MCF 10A (cell line): ENCODE measurements around the gene BAIAP2L1. TPM values are rescaled to one million over a fixed set of nuclear protein-coding genes. Genes with fewer than 3 reads are reported as not detected.

ENCODE experiments used
- BruUV-seq: library from RNA; stranded (reverse); fragments of 400-500 nt; replicated peaks from 2 replicates; lab custom pipeline; 2021; lab: Mats Ljungman, UMichigan
- CTCF ChIA-PET: fragments of 300-600 bp; sonication (Branson Sonifier 250); formaldehyde crosslinking; extraction: SDS; loops from one replicate; lab custom pipeline; 2021; ENCODE audit warnings: antibody characterized with exemption, inconsistent platforms; lab: Yijun Ruan, JAX
- POLR2A ChIA-PET: fragments of 300-600, 350-650 bp; sonication (Branson Sonifier 250); formaldehyde crosslinking; extraction: SDS; loops from one replicate; lab custom pipeline; 2020; ENCODE audit warnings: antibody characterized with exemption, inconsistent platforms; lab: Yijun Ruan, JAX
- DNase-seq: peaks from one replicate; pipeline ENCODE4 v3.0.0-alpha.2; 2018; ENCODE audit not compliant: unreplicated experiment
- H3K27ac Mint-ChIP-seq: one replicate; pipeline ENCODE4 v1.8.0; 2022; ENCODE audit warnings: mild to moderate bottlenecking, low read depth, mixed read lengths; ENCODE audit not compliant: unreplicated experiment
- H3K27me3 Mint-ChIP-seq: one replicate; pipeline ENCODE4 v1.8.0; 2022; ENCODE audit warnings: mixed read lengths; ENCODE audit not compliant: insufficient read depth, unreplicated experiment
- H3K36me3 Mint-ChIP-seq: one replicate; pipeline ENCODE4 v1.8.0; 2022; ENCODE audit warnings: mild to moderate bottlenecking, moderate library complexity, mixed read lengths; ENCODE audit not compliant: insufficient read depth, unreplicated experiment
- H3K4me1 Mint-ChIP-seq: one replicate; pipeline ENCODE4 v1.8.0; 2022; ENCODE audit warnings: mixed read lengths; ENCODE audit not compliant: insufficient read depth, unreplicated experiment
- H3K4me3 Mint-ChIP-seq: one replicate; pipeline ENCODE4 v1.8.0; 2022; ENCODE audit warnings: mild to moderate bottlenecking, moderate library complexity, mixed read lengths; ENCODE audit not compliant: unreplicated experiment
- H3K9me3 Mint-ChIP-seq: one replicate; pipeline ENCODE4 v1.8.0; 2022; ENCODE audit warnings: mixed read lengths; ENCODE audit not compliant: unreplicated experiment
- intact Hi-C: fragments of 100-400 bp; cut with micrococcal nuclease; formaldehyde crosslinking; loops from 2 replicates; pipeline ENCODE4 v1.14.1; 2022
- total RNA-seq: library from RNA; stranded (reverse); gene quantifications from 2 replicates; pipeline ENCODE4 v1.2.3, GENCODE V29; 2022
- TF ChIP-seq, protein P1 (sequence below): fragments of 200-600 bp; IDR thresholded peaks from one replicate; pipeline ENCODE4 v1.8.0; 2022; ENCODE audit warnings: antibody characterized with exemption, mild to moderate bottlenecking; ENCODE audit not compliant: unreplicated experiment

Gene BAIAP2L1
- total RNA-seq, 1 experiment from 2014 or later, result 60.2 TPM

DNA sequence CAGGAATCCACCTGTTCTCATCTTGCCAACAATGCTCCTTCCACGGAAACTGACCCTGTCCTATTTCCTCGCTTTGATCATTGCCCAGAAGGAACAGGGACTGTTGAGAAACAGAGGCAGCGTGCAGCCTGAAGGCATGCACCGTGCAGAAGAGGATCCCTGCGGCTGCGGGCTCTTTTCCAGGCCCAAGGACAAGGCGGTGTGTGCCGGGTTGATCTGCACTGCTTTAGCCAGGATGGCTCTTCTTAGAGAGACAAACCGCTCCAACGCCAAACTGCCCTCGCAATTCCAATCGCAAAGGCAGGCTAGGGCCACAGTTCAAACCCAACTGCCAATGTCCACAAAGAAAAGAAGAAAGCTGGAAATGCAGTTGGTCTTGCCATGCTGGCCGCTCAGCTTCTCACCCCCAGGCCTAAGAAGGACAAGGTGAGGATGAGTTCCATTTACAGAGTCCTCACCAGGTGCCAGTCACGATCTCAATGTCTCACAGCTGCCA, 92.9 kb downstream of the BAIAP2L1 start:
- H3K4me3 Mint-ChIP-seq, result no peak overlapping the region
- intact Hi-C loops, result no loop called here
- H3K9me3 Mint-ChIP-seq, result no peaks in the 10 kb centered on the region
- no peaks in the 10 kb centered on the region for H3K27me3 Mint-ChIP-seq
- CTCF ChIA-PET, result interaction anchor here (0.8 kb wide), 1 partner anchor 19 kb away, joined by 3 read pairs; no protein-coding TSS in a partner anchor
- POLR2A ChIA-PET, result no interaction called here
- H3K36me3 Mint-ChIP-seq, result peaks cover 84% of the 10 kb centered on the region
- BruUV-seq, result no TSS peak
- no peak for DNase-seq
- TF ChIP-seq, protein P1, sequence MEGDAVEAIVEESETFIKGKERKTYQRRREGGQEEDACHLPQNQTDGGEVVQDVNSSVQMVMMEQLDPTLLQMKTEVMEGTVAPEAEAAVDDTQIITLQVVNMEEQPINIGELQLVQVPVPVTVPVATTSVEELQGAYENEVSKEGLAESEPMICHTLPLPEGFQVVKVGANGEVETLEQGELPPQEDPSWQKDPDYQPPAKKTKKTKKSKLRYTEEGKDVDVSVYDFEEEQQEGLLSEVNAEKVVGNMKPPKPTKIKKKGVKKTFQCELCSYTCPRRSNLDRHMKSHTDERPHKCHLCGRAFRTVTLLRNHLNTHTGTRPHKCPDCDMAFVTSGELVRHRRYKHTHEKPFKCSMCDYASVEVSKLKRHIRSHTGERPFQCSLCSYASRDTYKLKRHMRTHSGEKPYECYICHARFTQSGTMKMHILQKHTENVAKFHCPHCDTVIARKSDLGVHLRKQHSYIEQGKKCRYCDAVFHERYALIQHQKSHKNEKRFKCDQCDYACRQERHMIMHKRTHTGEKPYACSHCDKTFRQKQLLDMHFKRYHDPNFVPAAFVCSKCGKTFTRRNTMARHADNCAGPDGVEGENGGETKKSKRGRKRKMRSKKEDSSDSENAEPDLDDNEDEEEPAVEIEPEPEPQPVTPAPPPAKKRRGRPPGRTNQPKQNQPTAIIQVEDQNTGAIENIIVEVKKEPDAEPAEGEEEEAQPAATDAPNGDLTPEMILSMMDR, result no peak
- H3K27ac Mint-ChIP-seq, result no peak overlapping the region
- no peaks in the 10 kb centered on the region for H3K4me1 Mint-ChIP-seq

DNA sequence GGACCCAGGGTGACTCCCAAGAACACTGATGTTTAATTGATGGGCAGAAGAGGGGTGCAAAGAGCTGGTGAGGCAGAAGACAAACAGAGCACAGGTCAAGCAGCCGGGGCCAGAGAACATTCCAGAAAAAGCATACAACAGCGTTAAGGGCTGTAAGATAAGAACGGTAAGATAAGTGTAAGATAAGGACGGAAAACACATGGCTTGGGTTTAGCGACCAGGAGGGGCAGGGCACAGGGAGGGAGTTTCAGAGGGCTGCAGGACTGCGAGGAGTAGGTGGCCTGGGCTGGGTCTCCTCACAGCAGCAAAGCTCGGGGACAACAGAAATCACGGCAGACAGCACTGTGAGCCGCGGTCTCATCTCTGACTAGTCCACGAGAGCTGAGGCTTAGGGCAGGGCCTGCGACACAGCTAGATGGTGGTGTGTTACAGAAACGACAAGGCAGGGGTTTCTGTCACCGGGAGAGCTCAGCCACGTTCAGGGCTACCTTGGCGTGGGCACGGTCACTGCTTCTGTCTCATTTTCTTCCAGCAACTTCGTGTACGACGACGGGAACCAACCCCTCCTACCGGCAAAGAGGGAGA, 94.8 kb downstream of the BAIAP2L1 start:
- DNase-seq, result no peak
- no peaks in the 10 kb centered on the region for H3K9me3 Mint-ChIP-seq
- no peak overlapping the region for H3K4me3 Mint-ChIP-seq
- H3K27ac Mint-ChIP-seq, result peak overlapping the region; percentile 83
- ChIA-PET CTCF (interaction anchor here (0.6 to 0.9 kb wide), 5 partner anchors 10 to 1460 kb away, joined by 3 to 4 read pairs (median 3); no protein-coding TSS in a partner anchor), POLR2A (interaction anchor here (1.0 kb wide), 1 partner anchor 18 kb away, joined by 3 read pairs; no protein-coding TSS in a partner anchor)
- peaks cover 93% of the 10 kb centered on the region for H3K36me3 Mint-ChIP-seq
- TF ChIP-seq, protein P1, result no peak
- intact Hi-C loops, result no loop called here
- no TSS peak for BruUV-seq
- H3K4me1 Mint-ChIP-seq, result no peaks in the 10 kb centered on the region
- H3K27me3 Mint-ChIP-seq, result no peaks in the 10 kb centered on the region

DNA sequence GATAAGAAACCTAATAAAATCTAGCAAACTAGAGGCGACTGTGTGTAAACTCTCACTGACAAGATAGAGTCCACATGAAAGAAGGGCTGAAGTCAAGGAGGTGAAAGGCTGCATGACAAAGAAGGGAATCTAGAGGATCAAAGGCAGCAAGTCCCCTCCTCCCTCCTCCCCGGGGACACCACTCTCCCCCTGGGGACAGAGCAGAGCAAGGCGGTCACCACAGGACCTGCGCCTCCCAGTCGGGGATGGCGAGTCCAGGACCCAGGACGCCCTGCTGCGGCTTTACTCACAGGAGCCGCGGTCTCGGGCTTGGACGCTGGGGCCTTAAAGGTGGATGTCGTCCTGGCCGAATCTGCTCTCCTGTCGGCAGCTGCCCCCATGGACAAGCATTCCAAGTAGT, 97.0 kb downstream of the BAIAP2L1 start:
- TF ChIP-seq, protein P1, result no peak
- H3K4me1 Mint-ChIP-seq, result no peaks in the 10 kb centered on the region
- intact Hi-C loops, result no loop called here
- H3K4me3 Mint-ChIP-seq, result no peak overlapping the region
- BruUV-seq, result no TSS peak
- no peak for DNase-seq
- CTCF ChIA-PET, result interaction anchor here (0.5 kb wide), 1 partner anchor 10 kb away, joined by 3 read pairs; no protein-coding TSS in a partner anchor
- POLR2A ChIA-PET, result no interaction called here
- no peaks in the 10 kb centered on the region for H3K9me3 Mint-ChIP-seq
- peaks cover 81% of the 10 kb centered on the region for H3K36me3 Mint-ChIP-seq
- no peak overlapping the region for H3K27ac Mint-ChIP-seq
- H3K27me3 Mint-ChIP-seq, result no peaks in the 10 kb centered on the region

DNA sequence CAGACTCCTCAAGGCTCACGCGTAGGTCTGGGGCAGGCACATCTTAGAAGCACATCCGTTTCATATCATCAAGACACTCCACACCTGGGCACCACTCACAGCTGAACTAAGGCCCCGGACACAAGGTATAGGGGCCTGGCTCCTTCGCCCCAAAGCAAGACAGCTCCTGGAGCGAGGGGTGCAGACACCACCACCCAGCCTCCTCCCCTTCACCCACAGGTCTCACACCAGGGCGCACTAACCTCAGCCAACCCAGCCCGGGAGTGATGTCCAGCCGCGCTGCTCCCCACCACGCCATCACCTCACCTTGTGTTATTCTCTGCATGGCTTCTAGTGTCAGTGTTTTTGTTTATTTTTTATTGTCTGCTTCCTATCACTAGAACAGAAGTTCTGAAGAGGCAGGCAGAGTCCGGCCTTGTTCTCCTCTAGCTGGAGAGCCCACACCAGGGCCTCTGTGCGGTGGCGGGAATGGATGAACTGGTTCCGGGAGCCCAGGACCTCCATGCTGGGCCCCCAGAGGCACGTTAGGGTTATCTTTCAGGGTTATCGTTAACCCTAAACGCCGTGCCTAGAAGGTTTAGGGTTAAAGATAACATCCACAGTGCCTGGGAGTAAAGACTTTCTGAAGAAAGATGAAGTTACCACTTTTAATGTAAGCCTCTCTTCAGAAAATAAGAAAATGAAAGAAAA, 97.6 kb downstream of the BAIAP2L1 start:
- H3K27me3 Mint-ChIP-seq, result no peaks in the 10 kb centered on the region
- ChIA-PET POLR2A (interaction anchor here (0.8 kb wide), 1 partner anchor 23 kb away, joined by 3 read pairs; no protein-coding TSS in a partner anchor), CTCF (interaction anchor here (0.5 to 1.2 kb wide), 2 partner anchors 9 to 98 kb away, joined by 3 to 6 read pairs; partner anchors contain the start of gene BAIAP2L1)
- H3K4me3 Mint-ChIP-seq, result no peak overlapping the region
- no TSS peak for BruUV-seq
- H3K36me3 Mint-ChIP-seq, result peaks cover 78% of the 10 kb centered on the region
- H3K9me3 Mint-ChIP-seq, result no peaks in the 10 kb centered on the region
- no peak for DNase-seq
- TF ChIP-seq, protein P1, result no peak
- intact Hi-C loops, result no loop called here
- H3K27ac Mint-ChIP-seq, result no peak overlapping the region
- no peaks in the 10 kb centered on the region for H3K4me1 Mint-ChIP-seq
